ENCODE data around the gene LPAR5.
"Not testable (repeated sequence)": the region's sequence is repeated elsewhere in the genome, so short reads cannot be mapped to it uniquely, and the experiment has no call there.

The LPAR5 gene

GRCh38 chr12:6605421-6606330, 30.1 kb downstream of the LPAR5 start:
- DNase-seq, result no peak

DNA sequence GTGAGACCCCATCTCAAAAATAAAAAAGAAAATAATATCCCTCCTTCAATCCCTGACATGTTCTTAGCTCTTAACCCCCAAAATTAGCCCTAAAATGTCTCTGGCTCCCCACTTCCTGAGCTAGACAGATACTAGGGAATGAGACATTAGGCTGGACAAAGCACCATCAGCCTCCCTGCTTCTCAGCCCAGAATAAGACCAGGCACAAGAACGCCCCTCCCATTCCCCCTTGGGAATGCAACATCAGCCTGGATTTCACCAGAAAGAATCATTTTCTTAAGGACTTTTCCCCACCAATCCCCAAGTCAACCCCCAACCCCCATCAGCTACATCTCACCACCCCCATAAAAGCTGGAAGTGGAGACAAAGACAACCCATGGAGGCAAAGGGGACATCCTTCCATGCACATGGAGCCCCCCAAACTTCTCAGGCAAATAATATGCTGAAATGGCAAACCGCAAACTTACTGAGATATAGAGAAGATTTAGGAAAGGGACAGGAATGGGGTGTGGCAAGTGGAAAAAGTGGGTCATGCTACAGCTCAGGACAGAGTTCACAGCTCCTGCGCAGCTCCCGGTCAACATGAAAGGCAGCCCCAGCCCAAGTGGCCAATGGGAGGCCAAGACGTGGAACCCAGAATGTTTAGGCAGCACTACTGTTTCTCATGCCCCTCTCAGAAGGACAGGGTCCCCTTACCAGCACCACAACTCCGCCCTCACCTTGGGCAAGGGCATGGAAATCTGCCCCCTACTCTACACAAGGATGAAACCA, 31.3 kb downstream of the LPAR5 start:
- no peak for DNase-seq

DNA sequence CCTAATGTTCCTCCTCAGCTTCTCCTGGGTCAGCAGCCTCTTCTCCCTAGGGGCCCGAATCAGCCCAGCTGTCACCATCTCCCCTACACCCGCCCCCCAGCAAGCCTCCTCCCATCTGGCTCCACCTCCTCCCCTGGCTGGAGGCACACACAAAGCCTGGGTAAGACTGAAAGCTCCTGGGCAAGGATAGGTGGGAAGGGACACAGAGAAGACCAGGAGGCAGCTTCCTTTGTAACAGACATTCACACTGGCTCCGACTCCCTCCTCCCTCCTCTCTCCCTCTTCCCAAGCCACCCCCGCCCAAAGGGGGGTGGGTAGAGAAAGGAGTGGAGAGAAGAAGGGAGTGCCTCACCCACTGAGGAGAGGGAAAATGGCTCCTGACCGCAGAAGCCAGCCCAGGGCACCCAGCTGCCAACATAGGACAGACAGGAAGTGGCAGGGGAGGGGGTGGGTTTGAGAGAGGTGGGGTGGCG, 32.6 kb downstream of the LPAR5 start:
- DNase-seq, result no peak

DNA sequence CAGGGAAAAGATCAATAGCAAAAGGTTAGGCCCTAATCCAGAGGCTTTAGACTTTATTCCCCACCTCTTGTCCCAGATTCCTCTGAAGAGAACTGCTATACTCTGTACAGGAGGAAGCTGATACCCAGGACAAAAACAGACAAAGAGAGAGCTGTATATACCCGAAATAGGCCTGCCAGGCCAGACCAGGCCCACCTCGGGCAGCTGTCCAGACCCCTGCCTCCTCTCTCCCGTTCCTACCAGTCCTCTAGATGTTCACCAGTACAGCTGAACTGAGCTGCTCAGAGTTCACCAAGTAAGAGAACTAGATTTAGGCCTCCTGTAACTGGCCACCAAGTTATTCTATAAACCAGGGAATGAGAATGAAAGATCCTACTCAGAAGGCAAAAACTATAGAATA, 33.2 kb downstream of the LPAR5 start:
- DNase-seq, result no peak

DNA sequence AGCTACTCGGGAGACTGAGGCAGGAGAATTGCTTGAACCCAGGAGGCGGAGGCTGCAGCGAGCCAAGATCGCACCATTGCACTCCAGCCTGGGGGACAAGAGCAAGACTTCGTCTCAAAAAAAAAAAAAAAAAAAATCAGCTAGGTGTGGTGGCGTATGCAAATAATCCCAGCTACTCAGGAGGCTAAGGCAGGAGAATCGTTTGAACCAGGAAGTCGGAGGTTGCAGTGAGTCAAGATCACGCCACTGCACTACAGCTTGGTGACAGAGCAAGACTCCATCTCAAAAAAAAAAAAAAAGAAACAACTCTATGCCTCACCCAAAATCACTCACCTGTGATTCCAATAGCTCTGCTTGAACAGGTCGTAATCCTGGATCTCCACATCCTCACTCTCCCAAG, 40.1 kb downstream of the LPAR5 start:
- not testable (repeated sequence) for DNase-seq

DNA sequence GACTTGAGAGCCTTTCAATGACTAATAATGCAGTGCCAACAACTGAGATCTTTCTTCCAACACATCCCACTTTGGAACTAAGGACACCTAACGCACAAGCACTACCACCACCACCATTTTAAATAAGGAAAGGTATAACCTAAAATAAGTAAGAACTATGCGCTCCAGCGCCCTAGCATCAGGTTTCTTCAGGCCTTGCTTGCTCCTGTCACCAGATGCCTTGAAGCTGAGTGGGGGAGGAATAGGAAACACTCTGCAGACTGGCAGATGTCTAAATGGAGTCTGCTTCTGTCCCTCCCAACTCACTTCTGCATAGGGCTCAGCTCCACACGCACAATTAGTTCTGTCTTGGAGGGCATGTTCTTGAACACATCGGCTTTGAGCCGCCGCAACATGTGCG, 43.7 kb downstream of the LPAR5 start:
- DNase-seq, result no peak

DNA sequence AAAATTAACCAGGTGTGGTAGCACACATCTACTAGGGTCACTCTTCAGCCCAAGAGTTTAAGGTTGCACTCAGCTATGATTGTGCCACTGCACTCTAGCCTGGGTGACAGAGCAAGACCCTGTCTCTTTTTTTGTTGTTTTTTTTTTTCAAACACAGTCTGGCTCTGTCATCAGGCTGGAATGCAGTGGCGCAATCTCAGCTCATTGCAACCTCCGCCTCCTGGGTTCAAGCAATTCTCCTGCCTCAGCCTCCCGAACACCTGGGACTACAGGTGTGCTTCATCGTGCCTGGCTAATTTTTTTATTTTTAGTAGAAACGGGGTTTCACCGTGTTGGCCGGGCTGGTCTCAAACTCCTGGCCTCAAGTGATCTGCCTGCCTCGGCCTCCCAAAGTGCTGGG, 49.2 kb downstream of the LPAR5 start:
- not testable (repeated sequence) for DNase-seq

- no peak for DNase-seq
These were observed 51.5 kb downstream of the LPAR5 start for GRCh38 chr12:6584293-6584692.

- no peak for DNase-seq
These were observed 52.8 kb downstream of the LPAR5 start for GRCh38 chr12:6582959-6583358.

- no peak for DNase-seq
These were observed 53.6 kb downstream of the LPAR5 start for GRCh38 chr12:6582196-6582595.

- no peak for DNase-seq
These were observed 60.1 kb downstream of the LPAR5 start for GRCh38 chr12:6575648-6576047.

GRCh38 chr12:6574576-6575295, 61.0 kb downstream of the LPAR5 start:
- DNase-seq, result no peak

GRCh38 chr12:6573001-6573400, 62.8 kb downstream of the LPAR5 start:
- DNase-seq, result no peak

DNA sequence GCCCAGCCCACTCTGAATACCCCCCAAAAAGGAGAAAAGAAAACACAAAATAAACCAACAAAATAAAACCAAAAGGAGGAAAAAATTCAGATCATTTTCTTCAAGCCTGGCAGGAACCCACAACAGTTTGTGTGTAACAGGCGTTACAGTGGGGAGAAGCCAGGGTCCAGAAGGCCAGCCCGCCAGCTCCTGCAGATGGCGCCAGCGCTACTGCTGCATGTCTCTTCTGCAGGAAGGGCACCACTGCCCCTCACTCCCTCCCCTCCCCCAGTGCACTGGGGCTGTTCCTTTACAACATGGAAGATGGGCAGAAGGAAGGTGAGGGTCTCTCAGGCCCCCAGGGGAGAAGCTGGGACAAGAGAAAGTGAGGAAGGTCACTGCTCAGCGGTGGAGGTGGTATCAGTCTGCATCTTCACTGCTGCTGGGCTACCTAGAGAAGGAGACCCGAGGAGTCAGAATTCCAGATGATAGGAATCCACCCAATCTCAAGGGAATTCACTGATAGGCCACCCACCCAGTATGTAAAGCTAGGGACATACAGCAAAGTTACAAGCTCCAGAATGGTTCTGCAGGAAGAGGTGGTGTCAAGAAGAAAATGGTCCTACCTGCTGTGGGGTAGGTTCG, 65.4 kb downstream of the LPAR5 start:
- no peak for DNase-seq

GRCh38 chr12:6569786-6570185, 66.0 kb downstream of the LPAR5 start:
- DNase-seq, result no peak

GRCh38 chr12:6569312-6569711, 66.4 kb downstream of the LPAR5 start:
- DNase-seq, result no peak
